H1 (cell line): ENCODE data around the gene PIEZO1. TPM values are rescaled to one million over a fixed set of nuclear protein-coding genes. Genes with fewer than 3 reads are reported as not detected.

Experiments used
- CHD7 ChIP-seq: fragments of 300-600 bp; sonication (generic); IDR thresholded peaks from 2 replicates; pipeline ENCODE4 v1.7.1; 2012; ENCODE audit warnings: low read length, moderate library complexity, mild to moderate bottlenecking, inconsistent platforms; ENCODE audit not compliant: insufficient replicate concordance
- KDM5A ChIP-seq: fragments of 200-600 bp; IDR thresholded peaks from 2 replicates; pipeline ENCODE4 v1.7.1; 2012; ENCODE audit warnings: mild to moderate bottlenecking, low read length, inconsistent platforms, mixed read lengths
- MAFK ChIP-seq: IDR thresholded peaks from 2 replicates; pipeline ENCODE4 v1.6.1; 2012; ENCODE audit warnings: low read depth, mild to moderate bottlenecking, improper control_type of control experiment, low read length
- POLR2A ChIP-seq, 2 experiments: IDR thresholded peaks; 1 replicate in 1 of 2; 2 replicates in 1 of 2; pipeline ENCODE4 v1.6.1; 2011; ENCODE audit warnings: low read depth in 2 of 2, low read length in 2 of 2, mild to moderate bottlenecking in 2 of 2; ENCODE audit errors: control extremely low read depth in 1 of 2
- RAD21 ChIP-seq, 2 experiments: IDR thresholded peaks in 1 of 2; conservative IDR thresholded peaks in 1 of 2; 2 replicates each; pipeline ENCODE4 v1.6.1; 2011; ENCODE audit warnings: low read depth in 2 of 2, low read length in 2 of 2, improper control_type of control experiment in 1 of 2, inconsistent platforms in 1 of 2, mild to moderate bottlenecking in 1 of 2, moderate library complexity in 1 of 2
- RBBP5 ChIP-seq: IDR thresholded peaks from 2 replicates; pipeline ENCODE4 v1.7.1; 2012; ENCODE audit warnings: low read depth, mild to moderate bottlenecking, inconsistent platforms, low read length, moderate library complexity, borderline replicate concordance
- RFX5 ChIP-seq: IDR thresholded peaks from 2 replicates; pipeline ENCODE4 v1.6.1; 2011; ENCODE audit warnings: low read depth, low read length, improper control_type of control experiment, borderline replicate concordance
- TAF7 ChIP-seq: optimal IDR thresholded peaks from 2 replicates; pipeline ENCODE3; 2011; ENCODE audit warnings: low read depth, mild to moderate bottlenecking, inconsistent platforms, low read length, moderate library complexity, borderline replicate concordance
- USF2 ChIP-seq: IDR thresholded peaks from 2 replicates; pipeline ENCODE4 v1.6.1; 2011; ENCODE audit warnings: low read length, improper control_type of control experiment
- polyA plus RNA-seq, 7 experiments: library from polyadenylated mRNA; depleted of rRNA in 3 of 7; stranded (reverse) in 5 of 7; unstranded in 2 of 7; fragments of >200 nt in 5 of 7; fragments of 200-250 nt in 2 of 7; gene quantifications; 1 replicate in 5 of 7; 2 replicates in 1 of 7; 4 replicates in 1 of 7; pipeline versions ENCODE4 v1.2.1 to v1.2.3, GENCODE V29; 2011 to 2013; ENCODE audit warnings: missing spikeins in 2 of 7, mixed read lengths in 2 of 7
- total RNA-seq: library from RNA; stranded (reverse); fragmentation: NEBNext Ultra II Directional; extraction: Animal tissue kit (Norgen Biotek cat#: 25700); gene quantifications from 2 replicates; pipeline ENCODE4 v1.2.1, GENCODE V29; 2021

Gene PIEZO1
- total and polyA plus RNA-seq, 2 of the 8 experiments (the other 6 are each of a cell fraction or from before 2014, with no cell fraction given): 42.3 to 67.5 TPM

- TF ChIP-seq CHD7 (no peak), USF2 (no peak), MAFK (no peak), RBBP5 (no peak), TAF7 (no peak), KDM5A (no peak), RAD21 (IDR thresholded peaks at IDR 0.05 in 1 of 2, conservative IDR thresholded peaks at IDR 0.05 in 1 of 2; ENCODE audit: low read depth in 2 of 2, low read length in 2 of 2) (no peak), RFX5 (no peak), POLR2A (IDR thresholded peaks at IDR 0.05; ENCODE audit: control extremely low read depth in 1 of 2, low read depth in 2 of 2, low read length in 2 of 2) (no peak)
These were observed 1.5 kb downstream of the PIEZO1 start (continued) for GRCh38 chr16:88783391-88784073.
